Esophagus squamous epithelium (tissue), 4 donors: Measurements from ENCODE around the gene COL23A1.

Experiments used
- CTCF ChIP-seq, 6 experiments: fragments of 450-650 bp in 4 of 6; fragments of 200-600 bp in 2 of 6; sonication (generic) in 2 of 6; IDR thresholded peaks; one replicate each; pipeline ENCODE4 v1.5.1; 2016 to 2019; ENCODE audit warnings: antibody characterized with exemption in 6 of 6, mild to moderate bottlenecking in 4 of 6, moderate library complexity in 4 of 6
- POLR2A ChIP-seq, 4 donors: fragments of 450-650 bp; IDR thresholded peaks; one replicate each; pipeline ENCODE4 v1.6.1; 2017; ENCODE audit warnings: antibody characterized with exemption in 4 of 4, mild to moderate bottlenecking in 4 of 4, moderate library complexity in 3 of 4

- TF ChIP-seq CTCF (IDR thresholded peaks at IDR 0.05) (no peak), POLR2A (IDR thresholded peaks at IDR 0.05) (no peak)
These were observed 367.9 kb downstream of the COL23A1 start for GRCh38 chr5:178222292-178222691.
